ENCODE data around the gene NFKB1. TPM values are rescaled to one million over a fixed set of nuclear protein-coding genes. Genes with fewer than 3 reads are reported as not detected.
"Not testable (repeated sequence)": the region's sequence is repeated elsewhere in the genome, so short reads cannot be mapped to it uniquely, and the experiment has no call there.

The NFKB1 gene
- total RNA-seq, 2 donors from 2014 or later, result 23.7 to 25.6 TPM

GRCh38 chr4:102606261-102606660, 105.1 kb downstream of the NFKB1 start:
- ATAC-seq (no peak), DNase-seq (no peak)

GRCh38 chr4:102606846-102607450, 105.8 kb downstream of the NFKB1 start:
- ATAC-seq (no peak), DNase-seq (no peak)
- intact Hi-C loops (cut with DNase I), result no loop called here

More at GRCh38 chr4:102606261-102606660, 105.1 kb downstream of the NFKB1 start:
- intact Hi-C loops (cut with DNase I), result no loop called here

GRCh38 chr4:102608190-102608589, 107.0 kb downstream of the NFKB1 start:
- DNase-seq (no peak), ATAC-seq (no peak)
- intact Hi-C loops (cut with DNase I), result no loop called here

GRCh38 chr4:102610007-102610406, 108.8 kb downstream of the NFKB1 start:
- DNase-seq, result no peak
- ATAC-seq, result no peak
- intact Hi-C loops (cut with DNase I), result loop anchor here (10.0 kb wide), 2 partner anchors 115 to 485 kb away; partner anchors contain the start of gene BDH2 (in 1 of the 2)

GRCh38 chr4:102610476-102610875, 109.3 kb downstream of the NFKB1 start:
- no peak for DNase-seq
- no peak for ATAC-seq
- intact Hi-C loops (cut with DNase I), result loop anchor here (10.0 kb wide), 2 partner anchors 116 to 484 kb away; partner anchors contain the start of gene BDH2 (in 1 of the 2)

GRCh38 chr4:102612210-102612609, 111.1 kb downstream of the NFKB1 start:
- no peak for ATAC-seq
- no peak for DNase-seq
- intact Hi-C loops (cut with DNase I), result loop anchor here (10.0 kb wide), 2 partner anchors 117 to 483 kb away; partner anchors contain the start of gene BDH2 (in 1 of the 2)

GRCh38 chr4:102612824-102613366, 111.7 kb downstream of the NFKB1 start:
- intact Hi-C loops (cut with DNase I), result loop anchor here (10.0 kb wide), 2 partner anchors 118 to 482 kb away; partner anchors contain the start of gene BDH2 (in 1 of the 2)

GRCh38 chr4:102614801-102615200, 113.6 kb downstream of the NFKB1 start:
- peak in 1 of 2 donors; percentile 22 for ATAC-seq
- intact Hi-C loops (cut with DNase I), result loop anchor here (10.0 kb wide), 2 partner anchors 120 to 480 kb away; partner anchors contain the start of gene BDH2 (in 1 of the 2)
- DNase-seq, result no peak

More at GRCh38 chr4:102612824-102613366, 111.7 kb downstream of the NFKB1 start:
- ATAC-seq, result peak; percentile 16 to 35
- DNase-seq, result no peak

- ATAC-seq (no peak), DNase-seq (no peak)
- intact Hi-C loops (cut with DNase I), result loop anchor here (10.0 kb wide), 2 partner anchors 122 to 478 kb away; partner anchors contain the start of gene BDH2 (in 1 of the 2)
These were observed 115.5 kb downstream of the NFKB1 start for GRCh38 chr4:102616636-102617035.

- ATAC-seq, DNase-seq: not testable (repeated sequence)
- intact Hi-C loops (cut with DNase I), result loop anchor here (10.0 kb wide), 2 partner anchors 124 to 476 kb away; partner anchors contain the start of gene BDH2 (in 1 of the 2)
These were observed 117.9 kb downstream of the NFKB1 start for GRCh38 chr4:102619021-102619420.

- not testable (repeated sequence) for DNase-seq
- intact Hi-C loops (cut with DNase I), result loop anchor here (5.0 to 10.0 kb wide), 6 partner anchors 125 to 477 kb away; partner anchors contain the start of gene BDH2 (in 2 of the 2)
- peak in 1 of 2 donors; percentile 22 for ATAC-seq
These were observed 118.8 kb downstream of the NFKB1 start for GRCh38 chr4:102619776-102620631.

GRCh38 chr4:102620697-102621497, 119.7 kb downstream of the NFKB1 start:
- intact Hi-C loops (cut with DNase I), result loop anchor here (5.0 to 10.0 kb wide), 4 partner anchors 166 to 476 kb away; partner anchors contain the start of gene BDH2 (in 1 of the 2)

GRCh38 chr4:102623622-102624021, 122.5 kb downstream of the NFKB1 start:
- ATAC-seq, result no peak
- intact Hi-C loops (cut with DNase I), result loop anchor here (2.0 to 10.0 kb wide), 5 partner anchors 169 to 474 kb away; partner anchors contain the start of gene BDH2 (in 1 of the 2)
- DNase-seq, result no peak

More at GRCh38 chr4:102620697-102621497, 119.7 kb downstream of the NFKB1 start:
- DNase-seq, result no peak
- ATAC-seq, result peak; percentile 90 to 93

GRCh38 chr4:102624505-102624904, 123.3 kb downstream of the NFKB1 start:
- ATAC-seq, result no peak
- intact Hi-C loops (cut with DNase I), result loop anchor here (5.0 to 10.0 kb wide), 4 partner anchors 170 to 473 kb away; partner anchors contain the start of gene BDH2 (in 1 of the 2)
- DNase-seq, result no peak

GRCh38 chr4:102625232-102625930, 124.2 kb downstream of the NFKB1 start:
- intact Hi-C loops (cut with DNase I), result loop anchor here in 1 of 2 donors (10.0 kb wide), 1 partner anchor 171 kb away; no protein-coding TSS in a partner anchor
- peak; percentile 50 for DNase-seq

GRCh38 chr4:102627831-102628523, 126.8 kb downstream of the NFKB1 start:
- ATAC-seq (peak in 1 of 2 donors; percentile 89), DNase-seq (no peak)
- intact Hi-C loops (cut with DNase I), result loop anchor here in 1 of 2 donors (10.0 kb wide), 1 partner anchor 173 kb away; no protein-coding TSS in a partner anchor

More at GRCh38 chr4:102625232-102625930, 124.2 kb downstream of the NFKB1 start:
- ATAC-seq, result peak; percentile 50 to 78

Data from left cardiac atrium (tissue), 4 donors.